Retina (tissue), 1 donor: ENCODE measurements around the gene SIGLEC5.

Experiments used
- DNase-seq: peaks from one replicate; pipeline ENCODE4 v3.0.0-alpha.2; 2016

The SIGLEC5 gene

DNA sequence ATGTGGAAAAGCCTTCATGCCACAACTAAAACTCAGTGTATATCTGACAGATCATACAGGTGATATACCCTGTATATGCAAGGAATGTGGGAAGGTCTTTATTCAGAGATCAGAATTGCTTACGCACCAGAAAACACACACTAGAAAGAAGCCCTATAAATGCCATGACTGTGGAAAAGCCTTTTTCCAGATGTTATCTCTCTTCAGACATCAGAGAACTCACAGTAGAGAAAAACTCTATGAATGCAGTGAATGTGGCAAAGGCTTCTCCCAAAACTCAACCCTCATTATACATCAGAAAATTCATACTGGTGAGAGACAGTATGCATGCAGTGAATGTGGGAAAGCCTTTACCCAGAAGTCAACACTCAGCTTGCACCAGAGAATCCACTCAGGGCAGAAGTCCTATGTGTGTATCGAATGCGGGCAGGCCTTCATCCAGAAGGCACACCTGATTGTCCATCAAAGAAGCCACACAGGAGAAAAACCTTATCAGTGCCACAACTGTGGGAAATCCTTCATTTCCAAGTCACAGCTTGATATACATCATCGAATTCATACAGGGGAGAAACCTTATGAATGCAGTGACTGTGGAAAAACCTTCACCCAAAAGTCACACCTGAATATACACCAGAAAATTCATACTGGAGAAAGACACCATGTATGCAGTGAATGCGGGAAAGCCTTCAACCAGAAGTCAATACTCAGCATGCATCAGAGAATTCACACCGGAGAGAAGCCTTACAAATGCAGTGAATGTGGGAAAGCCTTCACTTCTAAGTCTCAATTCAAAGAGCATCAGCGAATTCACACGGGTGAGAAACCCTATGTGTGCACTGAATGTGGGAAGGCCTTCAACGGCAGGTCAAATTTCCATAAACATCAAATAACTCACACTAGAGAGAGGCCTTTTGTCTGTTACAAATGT, 42.7 kb downstream of the SIGLEC5 start:
- DNase-seq, result no peak

GRCh38 chr19:51586799-51587198, 43.4 kb downstream of the SIGLEC5 start:
- no peak for DNase-seq

DNA sequence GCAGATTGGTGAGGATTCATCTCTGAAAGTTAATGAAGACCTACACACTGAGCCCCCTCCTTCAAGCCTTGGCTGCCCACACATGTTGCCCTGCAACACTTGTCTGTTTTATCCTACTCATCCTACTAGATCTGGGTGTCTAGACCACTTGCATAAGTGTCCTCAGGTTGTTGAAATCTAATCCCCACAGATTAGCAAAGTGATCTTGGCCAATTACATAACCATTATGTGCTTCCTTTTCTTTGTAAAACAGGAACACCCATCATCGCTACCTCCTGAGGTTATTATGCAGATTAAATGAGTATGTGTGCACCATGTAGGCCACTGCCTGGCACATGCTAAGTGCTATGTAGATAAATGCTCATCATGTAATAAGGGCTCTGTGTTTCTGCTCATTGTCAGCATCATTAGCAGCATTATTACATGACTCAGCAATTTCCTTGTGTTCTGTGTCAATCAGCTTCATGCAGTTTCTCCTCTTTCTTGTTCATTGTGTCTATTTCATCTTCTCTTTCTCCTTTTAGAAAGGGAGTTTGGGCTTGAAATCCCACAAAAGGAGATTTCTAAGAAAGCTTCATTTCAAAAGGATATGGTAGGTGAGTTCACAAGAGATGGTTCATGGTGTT, 44.0 kb downstream of the SIGLEC5 start:
- DNase-seq, result no peak

- DNase-seq, result no peak
Measured at GRCh38 chr19:51576850-51577249, 53.4 kb downstream of the SIGLEC5 start.

GRCh38 chr19:51573331-51573730, 56.9 kb downstream of the SIGLEC5 start:
- no peak for DNase-seq

DNA sequence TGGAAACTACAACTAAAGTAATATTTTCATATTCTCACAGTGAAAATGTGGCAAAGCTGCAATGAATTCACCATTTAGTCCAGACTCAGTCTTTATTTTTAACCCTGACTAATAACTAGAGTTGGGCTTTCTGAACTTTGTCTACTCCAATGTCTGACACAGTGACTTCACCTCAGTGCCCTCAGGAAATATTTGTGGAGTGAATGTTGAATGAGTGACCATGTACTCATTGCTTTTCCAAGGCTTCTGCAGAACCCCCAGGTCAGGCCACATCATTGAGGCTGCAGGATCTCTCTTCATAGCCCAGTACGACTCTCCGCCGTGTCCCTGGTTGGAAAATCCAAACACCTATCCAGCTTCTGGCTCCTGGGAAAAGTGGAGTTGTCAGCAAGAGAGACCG, 57.3 kb downstream of the SIGLEC5 start:
- no peak for DNase-seq

- no peak for DNase-seq
Measured at GRCh38 chr19:51572410-51572809, 57.8 kb downstream of the SIGLEC5 start.

DNA sequence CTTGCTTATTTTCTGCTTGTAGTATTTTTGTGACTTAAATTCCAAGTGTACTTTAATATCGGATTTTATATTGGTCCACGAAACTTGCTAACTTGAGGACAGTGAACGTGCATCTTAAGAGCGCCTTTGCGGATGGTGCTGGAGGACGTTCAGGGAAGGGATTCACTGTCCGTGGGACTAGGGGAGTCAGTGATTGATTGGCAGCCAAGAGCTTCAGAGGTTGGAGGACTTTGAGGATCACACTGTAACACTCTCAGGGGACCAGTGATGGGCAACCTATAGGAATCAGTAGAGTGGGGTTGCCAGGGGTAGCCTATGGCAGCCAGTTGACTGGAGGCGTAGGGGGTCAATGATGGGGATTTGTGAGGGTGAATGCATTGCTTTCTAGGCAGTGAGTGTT, 58.6 kb downstream of the SIGLEC5 start:
- DNase-seq, result peak; percentile 31

GRCh38 chr19:51570962-51571575, 59.1 kb downstream of the SIGLEC5 start, which contains the start of gene ZNF175:
ZNF175 (plus strand) TSS chr19:51571283; CDS start chr19:51573330, 2,047 bp downstream.
- peak; percentile 94 for DNase-seq

GRCh38 chr19:51568456-51568855, 61.7 kb downstream of the SIGLEC5 start:
- no peak for DNase-seq

DNA sequence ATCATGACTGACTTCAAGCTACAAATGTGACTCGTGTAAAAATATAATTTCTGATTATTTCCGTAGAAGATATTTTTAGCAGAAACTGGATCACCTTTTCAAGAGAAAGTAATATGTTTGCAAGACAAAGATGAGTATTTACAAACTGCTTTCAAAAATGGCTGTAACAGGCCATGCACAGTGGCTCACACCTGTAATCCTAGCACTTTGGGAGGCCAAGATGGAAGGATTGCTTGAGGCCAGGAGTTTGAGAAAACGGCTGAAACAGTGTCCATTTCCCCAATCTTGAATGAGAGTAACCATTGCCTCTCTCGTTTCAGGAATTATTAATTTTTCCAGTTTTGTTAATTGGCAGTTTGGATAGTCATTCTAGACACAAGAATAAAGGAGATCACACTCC, 62.6 kb downstream of the SIGLEC5 start:
- no peak for DNase-seq

GRCh38 chr19:51566489-51567100, 63.6 kb downstream of the SIGLEC5 start:
- no peak for DNase-seq

DNA sequence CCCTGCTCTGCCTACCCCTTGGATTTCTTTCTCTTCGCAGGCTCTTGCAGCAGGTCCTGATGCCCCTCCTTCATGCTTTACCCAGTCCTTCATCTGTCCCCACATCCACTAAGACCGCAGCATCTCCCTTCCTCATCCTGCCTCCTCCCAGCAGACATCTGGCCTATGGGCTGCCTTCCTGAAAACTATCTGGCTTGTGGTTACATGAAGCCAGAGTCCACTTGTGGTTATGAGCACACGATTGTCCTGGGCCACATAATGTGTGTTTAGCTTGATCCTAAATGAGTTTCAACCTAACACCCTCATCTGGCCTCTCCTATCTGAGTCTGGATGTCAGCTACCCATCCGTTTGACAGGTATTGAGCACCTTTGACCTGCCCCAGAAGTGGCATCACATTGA, 64.6 kb downstream of the SIGLEC5 start:
- DNase-seq, result no peak

DNA sequence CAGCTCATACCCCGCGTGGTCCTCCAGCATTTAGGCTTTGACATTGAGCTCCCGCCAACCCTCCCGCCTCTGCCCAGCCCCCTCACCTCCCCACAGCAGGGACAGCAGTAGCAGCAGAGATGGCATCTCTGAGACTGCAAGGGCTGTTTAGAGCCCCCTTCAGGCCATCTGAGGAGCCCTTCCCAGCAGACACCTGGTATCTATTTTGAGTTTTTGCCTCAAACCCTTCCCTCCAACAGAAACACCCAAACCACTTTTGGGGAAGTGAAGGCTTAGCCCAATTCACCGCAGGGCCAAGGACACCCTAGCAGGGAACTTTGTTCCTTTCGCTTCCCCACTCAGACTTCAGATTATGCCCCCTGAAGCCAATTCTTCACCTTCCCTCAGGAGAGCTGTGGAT, 65.4 kb downstream of the SIGLEC5 start:
- no peak for DNase-seq
